GM12891 (cell line): ENCODE data around the gene PCCA.

Source experiments
- PAX5 ChIP-seq: IDR thresholded peaks from 2 replicates; pipeline ENCODE4 v1.6.1; 2011; ENCODE audit warnings: low read length, moderate library complexity, mild to moderate bottlenecking; ENCODE audit not compliant: insufficient read depth, severe bottlenecking
- POLR2A ChIP-seq: IDR thresholded peaks from 2 replicates; pipeline ENCODE4 v1.6.1; 2011; ENCODE audit warnings: low read depth, low read length, control low read depth
- POLR2AphosphoS5 ChIP-seq: IDR thresholded peaks from 2 replicates; pipeline ENCODE4 v1.6.1; 2011; ENCODE audit warnings: low read depth, low read length, control low read depth
- POU2F2 ChIP-seq: IDR thresholded peaks from 2 replicates; pipeline ENCODE4 v1.6.1; 2011; ENCODE audit warnings: low read depth, mild to moderate bottlenecking, control low read depth, low read length, moderate library complexity
- SPI1 ChIP-seq: IDR thresholded peaks from 2 replicates; pipeline ENCODE4 v1.6.1; 2011; ENCODE audit warnings: low read depth, low read length, control low read depth
- TAF1 ChIP-seq: IDR thresholded peaks from 2 replicates; pipeline ENCODE4 v1.6.1; 2011; ENCODE audit warnings: low read depth, low read length, control low read depth

GRCh38 chr13:100063906-100064305 lies 25.0 kb upstream of the PCCA start:
- TF ChIP-seq POLR2A = no peak
- TF ChIP-seq TAF1 = no peak
- no peak for TF ChIP-seq POLR2AphosphoS5
- TF ChIP-seq POU2F2 = no peak
- TF ChIP-seq SPI1 = no peak
- TF ChIP-seq PAX5 = no peak
